ENCODE results near the gene ARL4A. TPM values are rescaled to one million over a fixed set of nuclear protein-coding genes. Genes with fewer than 3 reads are reported as not detected.
A peak's percentile ranks its signal among the peaks of the same experiment; 100 is the strongest.

ARL4A gene
- total and polyA plus RNA-seq, 9 donors, result 4.6 to 32.2 (median 10.4) TPM

DNA sequence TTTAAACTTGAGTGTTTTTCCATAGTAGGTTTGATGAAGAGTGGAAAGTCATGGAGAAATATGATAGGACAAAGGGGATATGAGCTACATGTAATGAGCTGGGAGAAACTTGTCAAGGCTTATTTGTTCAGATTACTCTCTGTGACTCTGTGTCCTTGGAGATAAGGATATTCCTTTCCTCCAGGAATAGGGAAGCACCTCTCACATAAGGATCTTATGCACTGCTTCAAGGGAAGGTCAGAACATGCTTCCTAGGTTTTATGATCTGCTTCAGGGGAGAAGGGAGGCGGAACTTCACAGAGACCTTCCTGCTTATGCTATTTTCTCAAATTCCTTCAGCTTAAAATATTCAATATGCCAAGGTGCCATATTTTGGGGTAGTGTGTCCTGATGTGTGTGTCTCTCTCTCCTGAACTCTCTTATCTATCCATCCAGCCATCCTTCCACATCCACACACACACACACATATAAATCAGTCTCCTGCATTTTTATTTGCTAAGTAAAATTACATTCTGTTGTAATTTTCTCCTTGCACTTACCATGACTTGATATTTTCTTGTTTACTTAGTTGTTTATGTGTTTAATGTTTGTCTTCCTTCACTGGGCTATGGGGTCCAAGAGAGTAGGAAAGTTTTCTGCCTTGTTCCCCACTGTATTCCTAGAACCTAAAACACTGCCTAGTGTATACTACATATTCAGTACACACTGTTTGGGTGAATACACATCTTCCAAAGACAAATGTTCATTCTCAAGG, 26.4 kb downstream of the ARL4A start:
- H3K4me3 ChIP-seq, result no peak overlapping the region
- no peak overlapping the region for H3K27ac ChIP-seq
- no peak for TF ChIP-seq EP300 (IDR thresholded peaks at IDR 0.05)
- no peak for TF ChIP-seq POLR2A (IDR thresholded peaks at IDR 0.05)
- WGBS, 3 donors, result 94 to 97% (median 96%) methylated on average over 1 of the region's 1 CpG
- DNase-seq, result no peak
- intact Hi-C loops (cut with DNase I), result no loop called here
- peaks cover 4% of the 10 kb centered on the region for H3K4me1 ChIP-seq (ENCODE audit: insufficient read depth)
- H3K9me3 ChIP-seq, result no peaks in the 10 kb centered on the region
- H3K36me3 ChIP-seq, result no peaks in the 10 kb centered on the region
- H3K27me3 ChIP-seq, result no peaks in the 10 kb centered on the region

DNA sequence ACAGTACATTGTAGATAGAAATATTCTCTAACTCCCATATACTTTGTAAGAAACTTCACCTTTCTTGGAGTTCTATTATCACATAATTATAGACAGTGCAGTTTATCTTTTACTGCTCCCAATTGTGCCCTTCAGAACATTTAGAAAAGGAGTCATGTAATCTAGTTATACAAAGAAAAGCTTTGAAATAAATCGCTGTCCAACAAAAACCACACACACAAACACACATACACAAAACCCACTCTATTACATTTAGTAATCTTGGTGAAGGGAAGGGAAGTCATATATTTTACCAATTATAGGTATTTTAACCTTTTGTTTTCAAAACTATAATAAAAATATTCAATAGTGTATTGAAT, 26.9 kb downstream of the ARL4A start:
- no peaks in the 10 kb centered on the region for H3K27me3 ChIP-seq
- no peak overlapping the region for H3K27ac ChIP-seq
- H3K36me3 ChIP-seq, result no peaks in the 10 kb centered on the region
- 87 to 93% (median 91%) methylated on average over 1 of the region's 1 CpG for WGBS, 3 donors
- H3K4me1 ChIP-seq (ENCODE audit: insufficient read depth), result peaks cover 6% of the 10 kb centered on the region
- intact Hi-C loops (cut with DNase I), result no loop called here
- TF ChIP-seq, protein P1, sequence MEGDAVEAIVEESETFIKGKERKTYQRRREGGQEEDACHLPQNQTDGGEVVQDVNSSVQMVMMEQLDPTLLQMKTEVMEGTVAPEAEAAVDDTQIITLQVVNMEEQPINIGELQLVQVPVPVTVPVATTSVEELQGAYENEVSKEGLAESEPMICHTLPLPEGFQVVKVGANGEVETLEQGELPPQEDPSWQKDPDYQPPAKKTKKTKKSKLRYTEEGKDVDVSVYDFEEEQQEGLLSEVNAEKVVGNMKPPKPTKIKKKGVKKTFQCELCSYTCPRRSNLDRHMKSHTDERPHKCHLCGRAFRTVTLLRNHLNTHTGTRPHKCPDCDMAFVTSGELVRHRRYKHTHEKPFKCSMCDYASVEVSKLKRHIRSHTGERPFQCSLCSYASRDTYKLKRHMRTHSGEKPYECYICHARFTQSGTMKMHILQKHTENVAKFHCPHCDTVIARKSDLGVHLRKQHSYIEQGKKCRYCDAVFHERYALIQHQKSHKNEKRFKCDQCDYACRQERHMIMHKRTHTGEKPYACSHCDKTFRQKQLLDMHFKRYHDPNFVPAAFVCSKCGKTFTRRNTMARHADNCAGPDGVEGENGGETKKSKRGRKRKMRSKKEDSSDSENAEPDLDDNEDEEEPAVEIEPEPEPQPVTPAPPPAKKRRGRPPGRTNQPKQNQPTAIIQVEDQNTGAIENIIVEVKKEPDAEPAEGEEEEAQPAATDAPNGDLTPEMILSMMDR (IDR thresholded peaks at IDR 0.05), result no peak
- TF ChIP-seq POLR2A (IDR thresholded peaks at IDR 0.05) (no peak), EP300 (IDR thresholded peaks at IDR 0.05) (no peak)
- no peak overlapping the region for H3K4me3 ChIP-seq
- no peaks in the 10 kb centered on the region for H3K9me3 ChIP-seq
- DNase-seq, result no peak

GRCh38 chr7:12715372-12716133, 28.1 kb downstream of the ARL4A start:
- H3K36me3 ChIP-seq, result no peaks in the 10 kb centered on the region
- peak; percentile 20 to 60 (median 29) for DNase-seq
- no peaks in the 10 kb centered on the region for H3K27me3 ChIP-seq
- TF ChIP-seq, protein P1 (IDR thresholded peaks at IDR 0.05), result no peak
- TF ChIP-seq EP300 (IDR thresholded peaks at IDR 0.05) (no peak), POLR2A (IDR thresholded peaks at IDR 0.05) (no peak)
- no peak overlapping the region for H3K27ac ChIP-seq
- H3K4me1 ChIP-seq (ENCODE audit: insufficient read depth), result peaks cover 6% of the 10 kb centered on the region
- no peaks in the 10 kb centered on the region for H3K9me3 ChIP-seq
- WGBS, 3 donors, result 14 to 15% (median 15%) methylated on average over 12 of the region's 12 CpGs
- intact Hi-C loops (cut with DNase I), result no loop called here
- no peak overlapping the region for H3K4me3 ChIP-seq

GRCh38 chr7:12716134-12716681, 28.8 kb downstream of the ARL4A start:
- H3K9me3 ChIP-seq, result no peaks in the 10 kb centered on the region
- DNase-seq, result no peak
- intact Hi-C loops (cut with DNase I), result no loop called here
- 87 to 91% (median 88%) methylated on average over 7 of the region's 7 CpGs for WGBS, 3 donors
- H3K27me3 ChIP-seq, result no peaks in the 10 kb centered on the region
- no peak for TF ChIP-seq EP300 (IDR thresholded peaks at IDR 0.05)
- TF ChIP-seq, protein P1 (IDR thresholded peaks at IDR 0.05), result no peak
- no peak for TF ChIP-seq POLR2A (IDR thresholded peaks at IDR 0.05)
- H3K36me3 ChIP-seq, result no peaks in the 10 kb centered on the region
- no peak overlapping the region for H3K4me3 ChIP-seq
- no peak overlapping the region for H3K27ac ChIP-seq
- H3K4me1 ChIP-seq (ENCODE audit: insufficient read depth), result peaks cover 6% of the 10 kb centered on the region
